Fibroblast of the aortic adventitia (primary cell): ENCODE measurements around the gene ZFAND2A. TPM values are rescaled to one million over a fixed set of nuclear protein-coding genes. Genes with fewer than 3 reads are reported as not detected.

ENCODE experiments used
- DNase-seq: peaks from one replicate; pipeline ENCODE4 v3.0.0-alpha.2; 2010; ENCODE audit warnings: low read depth
- H3K4me3 ChIP-seq: 2 replicates; pipeline ENCODE4 v1.5.1; 2011; ENCODE audit warnings: low read depth, mild to moderate bottlenecking, control low read depth, low read length, moderate library complexity
- total RNA-seq: library from RNA; depleted of rRNA; stranded (reverse); fragments of >200 nt; gene quantifications from 2 replicates; pipeline ENCODE4 v1.2.3, GENCODE V29; 2012; ENCODE audit warnings: low replicate concordance
- TF ChIP-seq, protein P1 (sequence below): IDR thresholded peaks from 2 replicates; pipeline ENCODE4 v1.5.1; 2011; ENCODE audit warnings: mild to moderate bottlenecking, low read length, control low read depth, inconsistent platforms; ENCODE audit not compliant: insufficient read depth

Gene ZFAND2A
- total RNA-seq, 1 donor, result 14.6 TPM

DNA sequence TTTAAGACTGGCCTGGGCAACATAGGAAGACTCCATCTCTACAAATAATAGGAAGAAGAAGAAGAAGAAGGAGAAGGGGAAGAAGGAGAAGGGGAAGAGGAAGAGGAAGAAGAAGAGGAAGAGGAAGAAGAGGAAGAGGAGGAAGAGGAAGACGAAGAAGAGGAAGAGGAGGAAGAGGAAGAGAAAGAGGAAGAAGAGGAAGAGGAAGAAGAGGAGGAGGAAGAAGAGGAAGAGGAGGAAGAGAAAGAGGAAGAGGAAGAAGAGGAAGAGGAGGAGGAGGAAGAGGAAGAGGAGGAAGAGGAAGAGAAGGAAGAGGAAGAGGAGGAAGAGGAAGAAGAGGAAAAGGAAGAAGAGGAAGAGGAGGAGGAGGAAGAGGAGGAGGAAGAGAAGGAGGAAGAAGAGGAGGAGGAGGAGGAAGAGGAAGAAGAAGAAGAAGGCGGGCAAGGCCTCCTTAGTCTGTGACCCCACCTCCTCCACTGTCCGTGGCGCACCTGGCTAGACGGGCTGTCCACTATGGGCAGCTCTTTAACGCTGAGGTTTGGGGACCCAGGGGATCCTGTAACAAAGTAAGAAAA is 28.8 kb upstream of the ZFAND2A start:
- TF ChIP-seq, protein P1, sequence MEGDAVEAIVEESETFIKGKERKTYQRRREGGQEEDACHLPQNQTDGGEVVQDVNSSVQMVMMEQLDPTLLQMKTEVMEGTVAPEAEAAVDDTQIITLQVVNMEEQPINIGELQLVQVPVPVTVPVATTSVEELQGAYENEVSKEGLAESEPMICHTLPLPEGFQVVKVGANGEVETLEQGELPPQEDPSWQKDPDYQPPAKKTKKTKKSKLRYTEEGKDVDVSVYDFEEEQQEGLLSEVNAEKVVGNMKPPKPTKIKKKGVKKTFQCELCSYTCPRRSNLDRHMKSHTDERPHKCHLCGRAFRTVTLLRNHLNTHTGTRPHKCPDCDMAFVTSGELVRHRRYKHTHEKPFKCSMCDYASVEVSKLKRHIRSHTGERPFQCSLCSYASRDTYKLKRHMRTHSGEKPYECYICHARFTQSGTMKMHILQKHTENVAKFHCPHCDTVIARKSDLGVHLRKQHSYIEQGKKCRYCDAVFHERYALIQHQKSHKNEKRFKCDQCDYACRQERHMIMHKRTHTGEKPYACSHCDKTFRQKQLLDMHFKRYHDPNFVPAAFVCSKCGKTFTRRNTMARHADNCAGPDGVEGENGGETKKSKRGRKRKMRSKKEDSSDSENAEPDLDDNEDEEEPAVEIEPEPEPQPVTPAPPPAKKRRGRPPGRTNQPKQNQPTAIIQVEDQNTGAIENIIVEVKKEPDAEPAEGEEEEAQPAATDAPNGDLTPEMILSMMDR, result no peak

DNA sequence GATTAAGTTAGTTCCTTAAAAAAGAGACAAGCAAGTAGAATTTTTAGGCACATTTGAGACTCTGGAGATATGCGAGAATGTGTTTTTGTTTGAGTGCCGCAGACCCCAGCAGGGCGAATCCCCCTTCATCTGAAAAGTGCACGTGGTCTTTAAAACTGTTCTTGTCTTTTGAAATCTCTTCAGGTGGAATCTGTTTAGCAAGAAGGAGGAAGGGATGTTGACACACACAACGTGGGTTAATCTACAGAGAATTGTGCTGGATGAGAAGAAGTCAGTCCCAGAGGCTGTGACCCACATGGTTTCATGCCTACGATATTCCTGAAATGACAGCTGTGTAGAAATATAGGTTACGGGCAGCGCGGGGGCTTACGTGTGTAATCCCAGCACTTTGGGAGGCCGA is 27.1 kb upstream of the ZFAND2A start:
- H3K4me3 ChIP-seq, result no peak overlapping the region
- TF ChIP-seq, protein P1, result no peak
- no peak for DNase-seq

More for the DNA sequence above, 28.8 kb upstream of the ZFAND2A start:
- H3K4me3 ChIP-seq, result no peak overlapping the region
- DNase-seq, result no peak

DNA sequence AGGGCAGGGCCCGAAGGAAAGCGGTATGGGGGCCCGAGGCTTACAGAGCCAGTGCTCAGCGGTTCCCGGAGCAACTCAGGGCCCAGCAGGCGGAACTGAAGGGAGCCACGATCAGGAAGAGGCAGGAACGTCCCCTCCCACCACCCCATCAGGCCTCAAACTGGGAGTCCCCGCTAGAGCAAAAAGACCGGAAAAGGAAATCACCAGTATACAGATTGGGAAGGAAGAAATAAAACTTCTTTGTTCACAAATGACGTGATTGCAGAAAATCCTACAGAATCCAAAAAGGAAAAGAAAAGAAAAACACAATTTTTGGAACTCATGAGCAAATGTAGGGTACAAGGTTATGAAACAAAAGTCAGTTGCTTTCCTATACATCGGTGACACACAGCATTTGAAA is 21.6 kb upstream of the ZFAND2A start:
- DNase-seq, result no peak
- TF ChIP-seq, protein P1, result no peak

DNA sequence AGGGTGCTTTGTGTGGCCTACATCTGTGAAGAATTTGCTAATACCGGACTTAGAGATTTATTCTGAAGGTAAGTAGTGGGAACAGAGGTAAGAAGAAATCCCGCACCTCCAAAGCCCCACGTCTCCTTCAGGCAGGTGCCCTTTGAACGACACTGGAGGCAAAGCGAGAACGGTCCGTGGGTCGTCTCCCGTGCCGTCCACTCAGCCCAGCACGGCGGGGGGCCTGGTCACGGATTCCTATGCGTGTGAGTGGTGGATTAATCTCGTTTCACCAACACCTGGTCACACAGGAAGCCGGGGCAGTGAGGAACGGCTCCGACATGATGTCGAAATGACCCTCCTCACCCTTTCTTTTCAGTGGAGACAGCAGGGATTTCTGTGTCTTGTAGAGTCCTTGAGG is 21.0 kb upstream of the ZFAND2A start:
- TF ChIP-seq, protein P1, result no peak
- H3K4me3 ChIP-seq, result no peak overlapping the region
- no peak for DNase-seq

More for the DNA sequence above, 21.6 kb upstream of the ZFAND2A start:
- H3K4me3 ChIP-seq, result no peak overlapping the region

DNA sequence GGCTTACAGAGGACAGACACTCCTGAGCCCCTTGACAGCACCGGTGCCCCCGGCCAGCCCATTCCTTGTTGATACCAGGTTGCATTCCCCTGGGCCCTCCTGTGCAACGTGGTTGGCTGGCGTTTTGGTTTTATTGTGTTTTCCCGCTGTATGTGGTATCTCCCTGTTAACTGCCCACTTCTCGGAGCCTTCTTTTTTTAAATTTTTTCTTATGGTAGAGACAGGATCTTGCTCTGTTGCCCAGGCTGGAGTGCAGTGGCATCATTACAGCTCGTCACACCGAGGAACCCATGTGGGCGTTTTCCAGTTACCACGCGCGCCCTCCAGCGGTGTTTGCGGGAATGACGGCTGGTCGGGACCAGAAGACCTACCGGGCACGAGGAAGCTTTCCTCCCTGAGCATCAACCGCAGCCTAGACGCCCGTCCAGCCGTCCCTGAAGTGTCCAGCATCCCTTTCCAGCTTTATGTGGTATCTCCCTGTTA is 16.9 kb upstream of the ZFAND2A start:
- TF ChIP-seq, protein P1, result peak; percentile 68
- no peak overlapping the region for H3K4me3 ChIP-seq
- DNase-seq, result peak; percentile 50

DNA sequence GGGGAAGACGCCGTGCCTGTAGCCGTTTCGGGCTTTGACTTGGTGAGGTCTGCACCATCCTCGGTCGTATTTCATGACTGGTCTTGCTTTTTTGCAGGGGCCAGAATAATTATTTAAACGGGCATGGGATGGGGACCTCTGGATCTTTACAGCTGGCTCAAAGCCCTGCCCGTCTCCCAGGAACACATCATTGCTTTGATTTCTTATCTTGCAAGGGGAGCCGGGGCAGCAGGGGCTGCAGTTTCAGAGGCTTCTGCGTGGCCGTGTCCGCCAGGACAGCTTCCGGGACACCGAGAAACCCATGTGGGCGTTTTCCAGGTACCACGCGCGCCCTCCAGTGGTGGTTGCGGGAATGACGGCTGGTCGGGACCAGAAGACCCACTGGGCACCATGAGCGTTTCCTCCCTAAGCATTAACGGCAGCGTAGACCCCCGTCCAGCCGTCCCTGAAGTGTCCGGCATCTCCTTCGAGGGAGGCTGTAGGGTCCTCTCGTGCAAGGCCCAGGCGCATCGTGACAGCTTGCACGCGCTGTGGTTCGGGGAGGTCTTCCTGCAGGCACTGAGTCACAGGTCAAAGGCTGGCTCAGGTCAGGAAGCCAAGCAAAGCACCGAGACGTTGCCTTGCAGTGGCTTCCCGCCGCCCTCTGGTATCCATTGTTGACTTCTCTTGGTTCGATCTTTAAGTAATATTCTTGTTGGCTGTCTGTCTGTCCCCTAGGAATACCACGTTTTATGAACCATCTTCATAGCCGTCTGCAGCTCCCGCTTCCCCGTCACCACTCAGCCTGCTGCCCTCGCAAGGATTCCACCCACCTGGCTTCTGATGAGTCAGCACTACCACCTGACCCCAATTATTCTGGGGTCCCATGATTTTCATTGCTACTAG is 16.2 kb upstream of the ZFAND2A start:
- peak overlapping the region; percentile 17 for H3K4me3 ChIP-seq
- TF ChIP-seq, protein P1, result peak; percentile 88

More for the DNA sequence above, 16.2 kb upstream of the ZFAND2A start:
- DNase-seq, result peak; percentile 70
